Activated CD4-positive, alpha-beta T cell treated with anti-CD3 and anti-CD28 coated beads, Interleukin-2, amount 50 U/mL, for 4 hours (primary cell): ENCODE data around the gene KAT6B.

Source experiments
- DNase-seq, 2 experiments: peaks; one replicate each; pipeline ENCODE4 v3.0.0-alpha.2; 2020

The KAT6B gene

GRCh38 chr10:74957285-74957961, 131.0 kb downstream of the KAT6B start:
- DNase-seq, result no peak

- DNase-seq, result no peak
Observed at GRCh38 chr10:74958316-74958715, 131.9 kb downstream of the KAT6B start.

GRCh38 chr10:74960670-74961069, 134.3 kb downstream of the KAT6B start:
- no peak for DNase-seq

- no peak for DNase-seq
Observed at GRCh38 chr10:74962517-74962916, 136.1 kb downstream of the KAT6B start.

- DNase-seq, result no peak
Observed at GRCh38 chr10:74963549-74963948, 137.1 kb downstream of the KAT6B start.

GRCh38 chr10:74967911-74968666, 141.7 kb downstream of the KAT6B start:
- DNase-seq, result no peak

- DNase-seq, result no peak
Observed at GRCh38 chr10:74968667-74969061, 142.3 kb downstream of the KAT6B start.

GRCh38 chr10:74969093-74969492, 142.7 kb downstream of the KAT6B start:
- no peak for DNase-seq

- no peak for DNase-seq
Observed at GRCh38 chr10:74969530-74969929, 143.1 kb downstream of the KAT6B start.

GRCh38 chr10:74973741-74974392, 147.5 kb downstream of the KAT6B start:
- DNase-seq, result no peak

GRCh38 chr10:74975758-74976157, 149.4 kb downstream of the KAT6B start:
- DNase-seq, result no peak

GRCh38 chr10:74976565-74976964, 150.2 kb downstream of the KAT6B start:
- no peak for DNase-seq

GRCh38 chr10:74977072-74977471, 150.7 kb downstream of the KAT6B start:
- no peak for DNase-seq

- no peak for DNase-seq
Observed at GRCh38 chr10:74977913-74978847, 151.8 kb downstream of the KAT6B start.

- no peak for DNase-seq
Observed at GRCh38 chr10:74981831-74982633, 155.6 kb downstream of the KAT6B start.

- DNase-seq, result no peak
Observed at GRCh38 chr10:74982634-74982982, 156.2 kb downstream of the KAT6B start.

- DNase-seq, result no peak
Observed at GRCh38 chr10:74983383-74983782, 157.0 kb downstream of the KAT6B start.

- DNase-seq, result no peak
Observed at GRCh38 chr10:74987339-74988053, 161.1 kb downstream of the KAT6B start.

GRCh38 chr10:74988054-74988775, 161.8 kb downstream of the KAT6B start:
- DNase-seq, result no peak

- DNase-seq, result no peak
Observed at GRCh38 chr10:74988832-74989561, 162.6 kb downstream of the KAT6B start.
